IMR-90 (cell line): ENCODE data around the gene RAI1. TPM values are rescaled to one million over a fixed set of nuclear protein-coding genes. Genes with fewer than 3 reads are reported as not detected.
A peak's percentile ranks its signal among the peaks of the same experiment; 100 is the strongest.

Source experiments
- ATAC-seq: fragments of 200-7000 bp; cut with Tn5 transposase; 2 replicates; pipeline ENCODE4 v1.9.1; 2020; ENCODE audit warnings: low read depth, mild to moderate bottlenecking, moderate library complexity
- BruUV-seq: library from RNA; stranded (reverse); fragments of 400-500 nt; replicated peaks from 2 replicates; lab custom pipeline; 2021; lab: Mats Ljungman, UMichigan
- CTCF ChIA-PET: fragments of 300-600 bp; formaldehyde crosslinking; extraction: SDS; loops from one replicate; lab custom pipeline; 2021; ENCODE audit warnings: antibody characterized with exemption; lab: Yijun Ruan, JAX
- POLR2A ChIA-PET: fragments of 300-600 bp; sonication (Branson Sonifier 250); formaldehyde crosslinking; loops from one replicate; lab custom pipeline; 2022; ENCODE audit warnings: antibody characterized with exemption; ENCODE audit not compliant: unreplicated experiment; lab: Charles Lee
- DNase-seq: peaks from one replicate; pipeline ENCODE4 v3.0.0; 2013
- H2AFZ ChIP-seq: replicated peaks from 2 replicates; pipeline ENCODE3; 2013; ENCODE audit warnings: low read length, mild to moderate bottlenecking; ENCODE audit not compliant: poor library complexity
- H2AK5ac ChIP-seq: 2 replicates; pipeline ENCODE4 v1.6.1; 2013; ENCODE audit warnings: low read depth, low read length, inconsistent platforms
- H2AK9ac ChIP-seq: replicated peaks from 2 replicates; pipeline ENCODE3; 2013; ENCODE audit warnings: mild to moderate bottlenecking, low read depth, low read length, moderate library complexity; ENCODE audit not compliant: poor library complexity
- H2BK120ac ChIP-seq: 2 replicates; pipeline ENCODE4 v1.6.1; 2013; ENCODE audit warnings: low read depth, low read length, inconsistent platforms
- H2BK15ac ChIP-seq: 3 replicates; pipeline ENCODE4 v1.6.1; 2013; ENCODE audit warnings: low read depth, low read length, inconsistent platforms
- H2BK20ac ChIP-seq: 2 replicates; pipeline ENCODE4 v1.6.1; 2013; ENCODE audit warnings: low read depth, mild to moderate bottlenecking, inconsistent platforms, low read length, moderate library complexity
- H2BK5ac ChIP-seq: 2 replicates; pipeline ENCODE4 v1.6.1; 2013; ENCODE audit warnings: mild to moderate bottlenecking, low read depth, low read length, inconsistent platforms; ENCODE audit not compliant: poor library complexity, severe bottlenecking
- H3K14ac ChIP-seq: replicated peaks from 2 replicates; pipeline ENCODE4 v1.6.1; 2013; ENCODE audit warnings: low read depth, low read length, inconsistent platforms
- H3K18ac ChIP-seq: 2 replicates; pipeline ENCODE4 v1.6.1; 2013; ENCODE audit warnings: low read depth, low read length, control low read depth
- H3K23ac ChIP-seq: 2 replicates; pipeline ENCODE4 v1.6.1; 2013; ENCODE audit warnings: low read depth, low read length, inconsistent platforms
- H3K27ac ChIP-seq: 2 replicates; pipeline ENCODE4 v1.5.1; 2013; ENCODE audit warnings: mild to moderate bottlenecking, control low read depth, low read length; ENCODE audit not compliant: insufficient read depth
- H3K27me3 ChIP-seq: 2 replicates; pipeline ENCODE4 v1.6.1; 2013; ENCODE audit warnings: low read length; ENCODE audit not compliant: control insufficient read depth, insufficient read depth
- H3K36me3 ChIP-seq: 2 replicates; pipeline ENCODE4 v1.6.1; 2013; ENCODE audit warnings: low read length, mixed read lengths; ENCODE audit not compliant: control insufficient read depth, insufficient read depth
- H3K4ac ChIP-seq: 2 replicates; pipeline ENCODE4 v1.6.1; 2013; ENCODE audit warnings: low read depth, low read length, inconsistent platforms
- H3K4me1 ChIP-seq: 2 replicates; pipeline ENCODE4 v1.6.1; 2013; ENCODE audit warnings: low read length, mixed read lengths; ENCODE audit not compliant: control insufficient read depth, insufficient read depth
- H3K4me2 ChIP-seq: 2 replicates; pipeline ENCODE4 v1.6.1; 2013; ENCODE audit warnings: low read depth, mild to moderate bottlenecking, control low read depth, low read length, moderate library complexity
- H3K4me3 ChIP-seq: 2 replicates; pipeline ENCODE4 v1.5.1; 2013; ENCODE audit warnings: low read depth, mild to moderate bottlenecking, control low read depth, low read length, moderate library complexity; ENCODE audit not compliant: insufficient read depth
- H3K56ac ChIP-seq: 2 replicates; pipeline ENCODE4 v1.6.1; 2013; ENCODE audit warnings: low read length, inconsistent platforms; ENCODE audit not compliant: insufficient read depth; ENCODE audit errors: extremely low read depth
- H3K79me1 ChIP-seq, 2 experiments: 2 replicates each; pipeline ENCODE4 v1.6.1; 2013; ENCODE audit warnings: low read length in 2 of 2, inconsistent platforms in 1 of 2, low read depth in 1 of 2
- H3K9ac ChIP-seq: 2 replicates; pipeline ENCODE4 v1.6.1; 2013; ENCODE audit warnings: low read depth, low read length, control low read depth
- H3K9me1 ChIP-seq: 2 replicates; pipeline ENCODE4 v1.6.1; 2013; ENCODE audit warnings: low read length, inconsistent platforms; ENCODE audit not compliant: insufficient read depth
- H3K9me3 ChIP-seq: 2 replicates; pipeline ENCODE4 v1.6.1; 2013; ENCODE audit warnings: low read length; ENCODE audit not compliant: control insufficient read depth, insufficient read depth
- H4K20me1 ChIP-seq: 2 replicates; pipeline ENCODE4 v1.6.1; 2013; ENCODE audit warnings: low read length, inconsistent platforms; ENCODE audit not compliant: insufficient read depth
- H4K5ac ChIP-seq: 2 replicates; pipeline ENCODE4 v1.6.1; 2013; ENCODE audit warnings: mild to moderate bottlenecking, low read depth, low read length, control low read depth
- H4K8ac ChIP-seq, 2 experiments: 2 replicates each; pipeline ENCODE4 v1.6.1; 2013; ENCODE audit warnings: low read depth in 2 of 2, low read length in 2 of 2, control low read depth in 1 of 2, inconsistent platforms in 1 of 2
- H4K91ac ChIP-seq: 2 replicates; pipeline ENCODE4 v1.6.1; 2013; ENCODE audit warnings: low read depth, low read length, inconsistent platforms; ENCODE audit not compliant: insufficient read depth
- BHLHE40 ChIP-seq: fragments of 150-350 bp; IDR thresholded peaks from 2 replicates; pipeline ENCODE4 v1.6.1; 2016; ENCODE audit warnings: mild to moderate bottlenecking, low read depth, low read length
- CEBPB ChIP-seq: IDR thresholded peaks from 2 replicates; pipeline ENCODE4 v1.6.1; 2012; ENCODE audit warnings: low read depth, low read length, improper control_type of control experiment
- CHD1 ChIP-seq: IDR thresholded peaks from 2 replicates; pipeline ENCODE4 v1.6.1; 2012; ENCODE audit warnings: low read depth, low read length, improper control_type of control experiment
- FOS ChIP-seq: fragments of 150-350 bp; IDR thresholded peaks from 2 replicates; pipeline ENCODE4 v1.6.1; 2016; ENCODE audit warnings: low read depth, low read length
- MAFK ChIP-seq: IDR thresholded peaks from 2 replicates; pipeline ENCODE4 v1.6.1; 2012; ENCODE audit warnings: low read depth, low read length, improper control_type of control experiment
- MAZ ChIP-seq: IDR thresholded peaks from 2 replicates; pipeline ENCODE4 v1.6.1; 2012; ENCODE audit warnings: low read depth, mild to moderate bottlenecking, low read length, improper control_type of control experiment, moderate library complexity, borderline replicate concordance
- MXI1 ChIP-seq: IDR thresholded peaks from 2 replicates; pipeline ENCODE4 v1.6.1; 2012; ENCODE audit warnings: low read depth, mild to moderate bottlenecking, low read length, moderate library complexity, borderline replicate concordance
- NFE2L2 ChIP-seq: fragments of 150-350 bp; IDR thresholded peaks from 2 replicates; pipeline ENCODE4 v1.6.1; 2016; ENCODE audit warnings: low read depth, mild to moderate bottlenecking, low read length
- POLR2A ChIP-seq: IDR thresholded peaks from 2 replicates; pipeline ENCODE4 v1.6.1; 2012; ENCODE audit warnings: mild to moderate bottlenecking, low read depth, low read length
- RAD21 ChIP-seq: IDR thresholded peaks from 2 replicates; pipeline ENCODE4 v1.6.1; 2012; ENCODE audit warnings: low read length, improper control_type of control experiment
- RFX5 ChIP-seq: IDR thresholded peaks from 2 replicates; pipeline ENCODE4 v1.8.0; 2012; ENCODE audit warnings: low read depth, mild to moderate bottlenecking, low read length, moderate library complexity
- SMC3 ChIP-seq: fragments of 150-350 bp; IDR thresholded peaks from 2 replicates; pipeline ENCODE4 v1.6.1; 2016; ENCODE audit warnings: low read depth, mild to moderate bottlenecking, antibody characterized with exemption, low read length, moderate library complexity
- WGBS, 2 experiments: methylation state at CpG; one replicate each; pipeline versions ENCODE4 v1.1.5 to v1.1.7; 2013; ENCODE audit warnings: missing lambda C conversion rate in 2 of 2; ENCODE audit not compliant: insufficient read length in 1 of 2; ENCODE audit errors: extremely low coverage in 2 of 2; 5-methylcytosine and 5-hydroxymethylcytosine counted together
- dilution Hi-C: fragments of 300-500 bp; cut with HindIII; formaldehyde crosslinking; loops from one replicate; pipeline ENCODE4 v1.14.3; 2018; ENCODE audit warnings: low sequenced_read_pairs; ENCODE audit not compliant: unreplicated experiment
- in situ Hi-C: fragments of 300-500 bp; cut with MboI; formaldehyde crosslinking; loops from 3 replicates; pipeline ENCODE4 v1.14.3; 2019; ENCODE audit warnings: low sequenced_read_pairs, inconsistent platforms, mixed read lengths
- intact Hi-C: fragments of 100-400 bp; cut with micrococcal nuclease; formaldehyde crosslinking; loops from 2 replicates; pipeline ENCODE4 v1.10.0; 2022
- polyA plus RNA-seq, 3 experiments: library from polyadenylated mRNA; depleted of rRNA; stranded (reverse); fragments of >200 nt; gene quantifications; 2 replicates each; pipeline ENCODE4 v1.2.3, GENCODE V29; 2012; ENCODE audit warnings: low replicate concordance in 1 of 3
- total RNA-seq: library from RNA; depleted of rRNA; stranded (reverse); fragments of >200 nt; gene quantifications from 2 replicates; pipeline ENCODE4 v1.2.3, GENCODE V29; 2012
- TF ChIP-seq, protein P1 (sequence below): conservative IDR thresholded peaks from 2 replicates; pipeline ENCODE4 v1.5.1; 2012; ENCODE audit warnings: mild to moderate bottlenecking, low read depth, low read length, improper control_type of control experiment
- TF ChIP-seq, protein P2 (sequence below): fragments of 150-350 bp; IDR thresholded peaks from 2 replicates; pipeline ENCODE4 v1.6.1; 2016; ENCODE audit warnings: low read depth, mild to moderate bottlenecking, low read length, moderate library complexity, borderline replicate concordance
- TF ChIP-seq, protein P3 (sequence below): fragments of 150-350 bp; IDR thresholded peaks from 2 replicates; pipeline ENCODE4 v1.6.1; 2017; ENCODE audit warnings: mild to moderate bottlenecking, antibody characterized with exemption, low read length, low read depth

The RAI1 gene
- total and polyA plus RNA-seq, 2 of the 4 experiments (the other 2 are of a cell fraction): 1.8 to 10.5 TPM

DNA sequence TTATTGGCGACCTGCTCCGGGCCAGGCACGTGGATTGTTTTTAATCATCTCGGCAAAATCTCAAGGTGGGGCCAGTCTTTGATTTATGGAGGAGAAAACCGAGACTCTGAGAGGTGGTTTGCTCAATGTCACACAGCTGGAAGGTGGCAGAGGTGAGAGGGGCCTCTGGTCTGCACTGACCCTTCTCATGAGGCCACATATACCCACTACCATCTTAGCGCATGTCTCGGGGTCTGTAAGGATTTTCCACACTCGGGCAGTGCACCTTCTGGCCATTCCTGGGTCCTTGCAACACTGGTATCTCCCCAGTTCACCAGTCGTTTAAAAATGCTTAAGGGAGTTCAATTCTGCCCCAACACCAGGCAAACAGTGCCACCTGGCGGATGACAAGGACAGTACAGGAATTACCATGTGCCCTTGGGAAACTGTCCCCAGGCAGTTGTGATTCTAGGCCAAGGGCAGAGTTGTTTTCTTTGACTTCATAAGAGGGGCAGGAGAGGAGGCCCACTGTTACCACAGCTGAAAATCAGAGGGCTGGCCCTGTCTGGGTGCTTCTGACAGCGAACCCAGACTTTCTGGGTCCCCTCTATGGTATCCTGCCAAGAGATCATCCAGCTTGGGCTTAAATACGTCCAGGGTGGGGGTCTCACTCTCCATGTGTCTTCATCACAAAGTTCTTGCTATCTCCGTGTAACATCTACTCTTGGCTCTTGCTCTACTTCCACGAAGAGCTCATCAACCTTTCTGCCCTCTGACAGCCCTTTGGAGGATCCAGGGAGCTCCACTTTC lies 39.4 kb upstream of the RAI1 start:
- Histone ChIP-seq H3K56ac (no peak overlapping the region), H3K36me3 (no peaks in the 10 kb centered on the region), H3K4me1 (no peaks in the 10 kb centered on the region), H2BK5ac (no peak overlapping the region), H3K9me1 (no peaks in the 10 kb centered on the region), H3K18ac (no peak overlapping the region), H2BK20ac (no peak overlapping the region), H2BK120ac (no peak overlapping the region), H3K27ac (no peak overlapping the region), H2AK5ac (no peak overlapping the region), H3K14ac (no peak overlapping the region), H2AFZ (no peak overlapping the region), H3K4ac (no peak overlapping the region), H4K91ac (no peak overlapping the region), H2BK15ac (no peak overlapping the region), H4K20me1 (no peaks in the 10 kb centered on the region), H3K79me1 (no peaks in the 10 kb centered on the region), H2AK9ac (no peak overlapping the region), H3K27me3 (peaks cover 6% of the 10 kb centered on the region), H3K4me2 (no peak overlapping the region), H3K9ac (no peak overlapping the region), H3K9me3 (peaks cover 3% of the 10 kb centered on the region), H4K5ac (no peak overlapping the region), H3K23ac (no peak overlapping the region), H3K4me3 (no peak overlapping the region), H4K8ac (no peak overlapping the region)
- BruUV-seq: no TSS peak
- dilution Hi-C loops: no loop called here
- POLR2A ChIA-PET: no interaction called here
- ATAC-seq (peak; percentile 99), DNase-seq (peak; percentile 76)
- 2% methylated on average over 5 of the region's 14 CpGs; no CpG with 5 or more reads in 1 of the 2 experiments for WGBS, 2 experiments
- intact Hi-C loops: loop anchor here (1.0 to 5.0 kb wide), 3 partner anchors 145 to 640 kb away; no protein-coding TSS in a partner anchor
- CTCF ChIA-PET: interaction anchor here (0.6 to 1.7 kb wide), 7 partner anchors 10 to 376 kb away, joined by 3 to 16 read pairs (median 4); partner anchors contain the start of gene RASD1
- in situ Hi-C loops: loop anchor here (5.0 to 25.0 kb wide), 3 partner anchors 145 to 630 kb away; partner anchors contain the start of gene RASD1
- TF ChIP-seq, protein P1, sequence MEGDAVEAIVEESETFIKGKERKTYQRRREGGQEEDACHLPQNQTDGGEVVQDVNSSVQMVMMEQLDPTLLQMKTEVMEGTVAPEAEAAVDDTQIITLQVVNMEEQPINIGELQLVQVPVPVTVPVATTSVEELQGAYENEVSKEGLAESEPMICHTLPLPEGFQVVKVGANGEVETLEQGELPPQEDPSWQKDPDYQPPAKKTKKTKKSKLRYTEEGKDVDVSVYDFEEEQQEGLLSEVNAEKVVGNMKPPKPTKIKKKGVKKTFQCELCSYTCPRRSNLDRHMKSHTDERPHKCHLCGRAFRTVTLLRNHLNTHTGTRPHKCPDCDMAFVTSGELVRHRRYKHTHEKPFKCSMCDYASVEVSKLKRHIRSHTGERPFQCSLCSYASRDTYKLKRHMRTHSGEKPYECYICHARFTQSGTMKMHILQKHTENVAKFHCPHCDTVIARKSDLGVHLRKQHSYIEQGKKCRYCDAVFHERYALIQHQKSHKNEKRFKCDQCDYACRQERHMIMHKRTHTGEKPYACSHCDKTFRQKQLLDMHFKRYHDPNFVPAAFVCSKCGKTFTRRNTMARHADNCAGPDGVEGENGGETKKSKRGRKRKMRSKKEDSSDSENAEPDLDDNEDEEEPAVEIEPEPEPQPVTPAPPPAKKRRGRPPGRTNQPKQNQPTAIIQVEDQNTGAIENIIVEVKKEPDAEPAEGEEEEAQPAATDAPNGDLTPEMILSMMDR: peak; percentile 96
- no peak for TF ChIP-seq POLR2A
- no peak for TF ChIP-seq MAZ
- peak; percentile 99 for TF ChIP-seq SMC3
- no peak for TF ChIP-seq MAFK
- TF ChIP-seq MXI1: no peak
- no peak for TF ChIP-seq CHD1
- TF ChIP-seq RFX5: no peak
- TF ChIP-seq, protein P2, sequence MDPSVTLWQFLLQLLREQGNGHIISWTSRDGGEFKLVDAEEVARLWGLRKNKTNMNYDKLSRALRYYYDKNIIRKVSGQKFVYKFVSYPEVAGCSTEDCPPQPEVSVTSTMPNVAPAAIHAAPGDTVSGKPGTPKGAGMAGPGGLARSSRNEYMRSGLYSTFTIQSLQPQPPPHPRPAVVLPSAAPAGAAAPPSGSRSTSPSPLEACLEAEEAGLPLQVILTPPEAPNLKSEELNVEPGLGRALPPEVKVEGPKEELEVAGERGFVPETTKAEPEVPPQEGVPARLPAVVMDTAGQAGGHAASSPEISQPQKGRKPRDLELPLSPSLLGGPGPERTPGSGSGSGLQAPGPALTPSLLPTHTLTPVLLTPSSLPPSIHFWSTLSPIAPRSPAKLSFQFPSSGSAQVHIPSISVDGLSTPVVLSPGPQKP: no peak
- TF ChIP-seq BHLHE40: no peak
- peak; percentile 28; the same call in 1 of the 2 replicates for TF ChIP-seq CEBPB
- no peak for TF ChIP-seq NFE2L2
- TF ChIP-seq FOS: no peak
- TF ChIP-seq RAD21: peak; percentile 96
- TF ChIP-seq, protein P3, sequence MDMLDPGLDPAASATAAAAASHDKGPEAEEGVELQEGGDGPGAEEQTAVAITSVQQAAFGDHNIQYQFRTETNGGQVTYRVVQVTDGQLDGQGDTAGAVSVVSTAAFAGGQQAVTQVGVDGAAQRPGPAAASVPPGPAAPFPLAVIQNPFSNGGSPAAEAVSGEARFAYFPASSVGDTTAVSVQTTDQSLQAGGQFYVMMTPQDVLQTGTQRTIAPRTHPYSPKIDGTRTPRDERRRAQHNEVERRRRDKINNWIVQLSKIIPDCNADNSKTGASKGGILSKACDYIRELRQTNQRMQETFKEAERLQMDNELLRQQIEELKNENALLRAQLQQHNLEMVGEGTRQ: no peak
